Measurements from ENCODE around the gene CDK14.
A peak's percentile ranks its signal among the peaks of the same experiment; 100 is the strongest.

Gene CDK14

DNA sequence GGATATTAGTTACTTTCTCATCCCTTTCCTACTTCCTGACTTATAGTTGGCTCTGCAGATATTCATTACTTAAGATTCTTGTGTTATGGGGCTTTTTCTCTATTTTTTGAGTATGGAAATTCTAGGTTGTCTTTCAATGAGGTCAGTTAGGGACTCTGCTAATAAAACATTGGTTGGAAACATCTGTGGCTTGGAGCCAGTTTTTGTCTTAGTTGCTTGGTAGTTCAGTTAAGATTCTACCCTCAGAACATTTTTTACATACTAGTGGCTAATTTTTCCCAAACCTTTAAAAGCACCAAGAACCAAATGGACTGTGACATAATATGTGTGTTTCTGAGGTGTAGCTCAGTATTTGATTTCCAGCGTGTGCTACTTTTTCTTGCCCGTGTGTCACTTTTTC lies 362.5 kb downstream of the CDK14 start:
- Histone ChIP-seq H3K9ac (ENCODE audit: low read length) (no peak overlapping the region), H4K20me1 (ENCODE audit: insufficient read depth, low read length) (no peaks in the 10 kb centered on the region), H3K4me2 (ENCODE audit: low read length) (no peak overlapping the region), H3K4me1 (ENCODE audit: low read length) (peaks cover 43% of the 10 kb centered on the region), H3K36me3 (replicated peaks; ENCODE audit: low read depth, low read length) (no peaks in the 10 kb centered on the region), H3K79me2 (ENCODE audit: low read length) (no peaks in the 10 kb centered on the region), H3K27me3 (ENCODE audit: low read depth, low read length) (no peaks in the 10 kb centered on the region), H3K9me3 (ENCODE audit: insufficient read depth, low read length) (no peaks in the 10 kb centered on the region), H3K27ac (ENCODE audit: low read length) (no peak overlapping the region), H2AFZ (ENCODE audit: low read depth, low read length) (no peak overlapping the region), H3K4me3 (ENCODE audit: low read length) (no peak overlapping the region)
- TF ChIP-seq, protein P1, sequence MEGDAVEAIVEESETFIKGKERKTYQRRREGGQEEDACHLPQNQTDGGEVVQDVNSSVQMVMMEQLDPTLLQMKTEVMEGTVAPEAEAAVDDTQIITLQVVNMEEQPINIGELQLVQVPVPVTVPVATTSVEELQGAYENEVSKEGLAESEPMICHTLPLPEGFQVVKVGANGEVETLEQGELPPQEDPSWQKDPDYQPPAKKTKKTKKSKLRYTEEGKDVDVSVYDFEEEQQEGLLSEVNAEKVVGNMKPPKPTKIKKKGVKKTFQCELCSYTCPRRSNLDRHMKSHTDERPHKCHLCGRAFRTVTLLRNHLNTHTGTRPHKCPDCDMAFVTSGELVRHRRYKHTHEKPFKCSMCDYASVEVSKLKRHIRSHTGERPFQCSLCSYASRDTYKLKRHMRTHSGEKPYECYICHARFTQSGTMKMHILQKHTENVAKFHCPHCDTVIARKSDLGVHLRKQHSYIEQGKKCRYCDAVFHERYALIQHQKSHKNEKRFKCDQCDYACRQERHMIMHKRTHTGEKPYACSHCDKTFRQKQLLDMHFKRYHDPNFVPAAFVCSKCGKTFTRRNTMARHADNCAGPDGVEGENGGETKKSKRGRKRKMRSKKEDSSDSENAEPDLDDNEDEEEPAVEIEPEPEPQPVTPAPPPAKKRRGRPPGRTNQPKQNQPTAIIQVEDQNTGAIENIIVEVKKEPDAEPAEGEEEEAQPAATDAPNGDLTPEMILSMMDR (IDR thresholded peaks at IDR 0.05; ENCODE audit: low read depth, low read length) = no peak
- no peak for TF ChIP-seq EZH2phosphoT487 (IDR thresholded peaks at IDR 0.05; ENCODE audit: low read depth)

DNA sequence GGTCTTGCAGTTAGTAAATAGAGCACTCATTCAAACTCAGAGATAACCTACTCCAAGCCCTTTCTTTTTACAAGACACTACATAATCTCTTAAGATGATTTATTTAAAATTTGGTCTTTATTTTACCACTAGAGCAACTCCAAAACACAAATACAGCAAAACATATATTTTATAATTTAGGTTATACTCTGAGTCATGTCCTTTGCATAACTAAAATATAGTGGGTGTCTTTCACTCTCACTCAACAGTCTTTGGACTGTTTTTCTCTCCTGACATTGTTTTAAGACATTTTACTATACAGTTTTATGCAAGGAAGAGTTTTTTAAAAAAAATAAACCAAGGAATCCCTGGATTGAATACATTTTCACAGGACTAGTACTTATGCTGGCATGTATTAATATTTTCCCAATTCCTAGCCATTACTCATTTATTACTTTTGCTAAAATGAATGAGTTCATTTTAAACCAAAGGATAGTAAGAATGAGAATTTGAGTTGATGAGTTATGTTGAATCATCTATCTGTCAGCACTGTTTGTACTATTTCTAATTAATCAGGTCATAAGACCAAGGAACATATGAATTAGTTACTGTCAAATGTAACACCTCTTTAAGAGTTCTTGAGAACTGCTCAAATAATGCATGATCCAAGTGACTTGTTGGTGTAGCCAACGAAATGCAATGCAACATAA lies 365.1 kb downstream of the CDK14 start:
- Histone ChIP-seq H3K9ac (ENCODE audit: low read length) (no peak overlapping the region), H3K4me1 (ENCODE audit: low read length) (peaks cover 50% of the 10 kb centered on the region), H3K4me3 (ENCODE audit: low read length) (no peak overlapping the region), H3K9me3 (ENCODE audit: insufficient read depth, low read length) (no peaks in the 10 kb centered on the region), H4K20me1 (ENCODE audit: insufficient read depth, low read length) (no peaks in the 10 kb centered on the region), H3K4me2 (ENCODE audit: low read length) (peak overlapping the region; percentile 14; the same call in 1 of the 2 replicates), H2AFZ (ENCODE audit: low read depth, low read length) (no peak overlapping the region), H3K79me2 (ENCODE audit: low read length) (no peaks in the 10 kb centered on the region), H3K36me3 (replicated peaks; ENCODE audit: low read depth, low read length) (no peaks in the 10 kb centered on the region), H3K27me3 (ENCODE audit: low read depth, low read length) (no peaks in the 10 kb centered on the region), H3K27ac (ENCODE audit: low read length) (no peak overlapping the region)
- TF ChIP-seq, protein P1 (IDR thresholded peaks at IDR 0.05; ENCODE audit: low read depth, low read length) = no peak
- no peak for TF ChIP-seq EZH2phosphoT487 (IDR thresholded peaks at IDR 0.05; ENCODE audit: low read depth)

DNA sequence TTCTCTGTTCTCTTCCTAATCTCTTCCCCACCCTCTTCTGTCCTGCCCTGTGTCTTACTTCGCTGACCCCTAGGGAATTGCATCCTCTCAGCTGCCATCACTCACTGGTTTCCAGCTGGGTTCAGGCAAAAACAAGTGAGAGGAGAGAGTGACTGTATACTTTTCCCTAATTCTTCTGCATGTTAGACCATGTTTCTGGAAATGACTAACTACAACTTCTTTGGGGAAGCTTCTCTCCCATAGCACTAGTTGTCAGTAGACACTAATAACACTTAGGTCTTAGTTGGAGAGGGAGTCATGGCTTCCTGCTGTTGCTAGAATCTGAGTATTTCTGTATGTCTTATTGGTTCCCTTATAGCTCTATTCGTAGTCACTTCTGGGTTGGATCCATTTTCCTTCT lies 369.1 kb downstream of the CDK14 start:
- no peak overlapping the region for H3K27ac ChIP-seq (ENCODE audit: low read length)
- H3K4me2 ChIP-seq (ENCODE audit: low read length) = no peak overlapping the region
- peaks cover 39% of the 10 kb centered on the region for H3K4me1 ChIP-seq (ENCODE audit: low read length)
- no peak overlapping the region for H3K9ac ChIP-seq (ENCODE audit: low read length)
- no peaks in the 10 kb centered on the region for H3K36me3 ChIP-seq (replicated peaks; ENCODE audit: low read depth, low read length)
- H4K20me1 ChIP-seq (ENCODE audit: insufficient read depth, low read length) = no peaks in the 10 kb centered on the region
- no peak overlapping the region for H3K4me3 ChIP-seq (ENCODE audit: low read length)
- TF ChIP-seq EZH2phosphoT487 (IDR thresholded peaks at IDR 0.05; ENCODE audit: low read depth) = no peak
- TF ChIP-seq, protein P1 (IDR thresholded peaks at IDR 0.05; ENCODE audit: low read depth, low read length) = no peak
- H3K9me3 ChIP-seq (ENCODE audit: insufficient read depth, low read length) = no peaks in the 10 kb centered on the region
- no peak overlapping the region for H2AFZ ChIP-seq (ENCODE audit: low read depth, low read length)
- H3K79me2 ChIP-seq (ENCODE audit: low read length) = no peaks in the 10 kb centered on the region
- H3K27me3 ChIP-seq (ENCODE audit: low read depth, low read length) = no peaks in the 10 kb centered on the region

DNA sequence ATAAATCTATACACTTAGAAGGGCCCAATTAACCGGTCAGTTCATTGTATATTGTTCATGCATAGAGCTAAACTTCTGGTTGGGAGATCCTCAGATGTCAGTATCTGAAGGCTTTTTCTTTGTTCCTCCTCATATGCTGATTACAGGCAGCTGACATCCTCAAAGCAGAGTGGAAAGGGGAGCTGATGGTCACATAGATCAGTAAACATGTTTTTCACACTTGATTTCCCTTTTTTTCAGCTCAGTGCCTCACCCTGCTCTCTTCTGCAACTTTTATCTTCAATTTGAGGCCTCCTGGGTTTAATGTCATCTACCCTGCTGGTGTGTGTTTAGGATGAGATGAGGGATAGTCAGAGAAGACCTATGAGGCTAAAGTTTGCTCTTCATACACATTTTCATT lies 370.2 kb downstream of the CDK14 start:
- Histone ChIP-seq H3K27me3 (ENCODE audit: low read depth, low read length) (no peaks in the 10 kb centered on the region), H2AFZ (ENCODE audit: low read depth, low read length) (no peak overlapping the region), H3K79me2 (ENCODE audit: low read length) (no peaks in the 10 kb centered on the region), H3K9me3 (ENCODE audit: insufficient read depth, low read length) (no peaks in the 10 kb centered on the region), H3K4me3 (ENCODE audit: low read length) (no peak overlapping the region), H3K4me1 (ENCODE audit: low read length) (peaks cover 27% of the 10 kb centered on the region), H4K20me1 (ENCODE audit: insufficient read depth, low read length) (no peaks in the 10 kb centered on the region), H3K36me3 (replicated peaks; ENCODE audit: low read depth, low read length) (no peaks in the 10 kb centered on the region), H3K4me2 (ENCODE audit: low read length) (peak overlapping the region; percentile 40), H3K9ac (ENCODE audit: low read length) (no peak overlapping the region), H3K27ac (ENCODE audit: low read length) (peak overlapping the region; percentile 29; the same call in 1 of the 2 replicates)
- TF ChIP-seq, protein P1 (IDR thresholded peaks at IDR 0.05; ENCODE audit: low read depth, low read length) = no peak
- TF ChIP-seq EZH2phosphoT487 (IDR thresholded peaks at IDR 0.05; ENCODE audit: low read depth) = no peak

Measured in OCI-LY3 (cell line).